HepG2 (cell line): ENCODE data around the gene CELSR2. TPM values are rescaled to one million over a fixed set of nuclear protein-coding genes. Genes with fewer than 3 reads are reported as not detected.
A peak's percentile ranks its signal among the peaks of the same experiment; 100 is the strongest.

Experiments
- BORCS8-MEF2B ChIP-seq: sonication (generic); formaldehyde crosslinking; IDR thresholded peaks from 2 replicates; pipeline ENCODE4 v1.8.0; 2022; ENCODE audit warnings: mild to moderate bottlenecking, missing genetic modification reagents
- CREM ChIP-seq, 2 experiments: sonication (generic) in 1 of 2; formaldehyde crosslinking in 1 of 2; IDR thresholded peaks; 2 replicates each; pipeline versions ENCODE4 v1.4.0 to v1.6.1; 2016 to 2020; ENCODE audit warnings: antibody characterized with exemption in 1 of 2, mild to moderate bottlenecking in 1 of 2, missing genetic modification reagents in 1 of 2
- DRAP1 ChIP-seq: IDR thresholded peaks from 2 replicates; pipeline ENCODE4 v1.6.1; 2016; ENCODE audit warnings: missing genetic modification reagents, missing compliant biosample characterization
- ELF1 ChIP-seq: sonication (generic); formaldehyde crosslinking; IDR thresholded peaks from 2 replicates; pipeline ENCODE4 v1.4.0; 2020; ENCODE audit warnings: missing genetic modification reagents
- IKZF5 ChIP-seq: IDR thresholded peaks from 2 replicates; pipeline ENCODE4 v1.6.1; 2018; ENCODE audit warnings: missing genetic modification reagents, mild to moderate bottlenecking, missing compliant biosample characterization
- KDM4B ChIP-seq: sonication (generic); formaldehyde crosslinking; IDR thresholded peaks from 2 replicates; pipeline ENCODE4 v1.4.0; 2020; ENCODE audit warnings: missing genetic modification reagents
- KMT2A ChIP-seq: sonication (generic); formaldehyde crosslinking; IDR thresholded peaks from 2 replicates; pipeline ENCODE4 v1.4.0; 2020; ENCODE audit warnings: missing genetic modification reagents
- KMT2B ChIP-seq: IDR thresholded peaks from 2 replicates; pipeline ENCODE4 v1.6.1; 2016; ENCODE audit warnings: missing genetic modification reagents, missing compliant biosample characterization
- MEF2D ChIP-seq: sonication (generic); formaldehyde crosslinking; IDR thresholded peaks from 2 replicates; pipeline ENCODE4 v1.5.1; 2020; ENCODE audit warnings: mild to moderate bottlenecking, missing genetic modification reagents
- MYPOP ChIP-seq: sonication (generic); formaldehyde crosslinking; IDR thresholded peaks from 2 replicates; pipeline ENCODE4 v1.8.1; 2023; ENCODE audit warnings: mild to moderate bottlenecking, moderate library complexity, missing genetic modification reagents
- NFYC ChIP-seq: IDR thresholded peaks from 2 replicates; pipeline ENCODE4 v1.6.1; 2016; ENCODE audit warnings: missing genetic modification reagents, missing compliant biosample characterization
- PCBP1 ChIP-seq: fragments of 200-400 bp; formaldehyde crosslinking; IDR thresholded peaks from 2 replicates; pipeline ENCODE4 v1.6.1; 2017; ENCODE audit warnings: mild to moderate bottlenecking, low read depth, low read length, borderline replicate concordance
- SAFB2 ChIP-seq: sonication (generic); formaldehyde crosslinking; IDR thresholded peaks from 2 replicates; pipeline ENCODE4 v1.5.1; 2020; ENCODE audit warnings: missing genetic modification reagents, low read depth, mild to moderate bottlenecking, borderline replicate concordance
- SETDB1 ChIP-seq: sonication (generic); formaldehyde crosslinking; IDR thresholded peaks from 2 replicates; pipeline ENCODE4 v1.5.1; 2020; ENCODE audit warnings: missing genetic modification reagents, mild to moderate bottlenecking, borderline replicate concordance
- ZFYVE20 ChIP-seq: sonication (generic); formaldehyde crosslinking; IDR thresholded peaks from 2 replicates; pipeline ENCODE4 v1.8.0; 2023; ENCODE audit warnings: low read depth, mild to moderate bottlenecking, moderate library complexity, missing genetic modification reagents, borderline replicate concordance
- ZMAT3 ChIP-seq: sonication (generic); formaldehyde crosslinking; conservative IDR thresholded peaks from 2 replicates; pipeline ENCODE4 v1.7.0; 2021; ENCODE audit warnings: missing genetic modification reagents
- ZNF34 ChIP-seq: sonication (generic); formaldehyde crosslinking; IDR thresholded peaks from 2 replicates; pipeline ENCODE4 v1.4.0; 2020; ENCODE audit warnings: mild to moderate bottlenecking, missing genetic modification reagents, borderline replicate concordance
- ZNF564 ChIP-seq: sonication (generic); formaldehyde crosslinking; IDR thresholded peaks from 2 replicates; pipeline ENCODE4 v1.8.1; 2023; ENCODE audit warnings: mild to moderate bottlenecking, missing genetic modification reagents
- polyA plus RNA-seq, 8 experiments: library from polyadenylated mRNA; depleted of rRNA in 3 of 8; stranded (reverse) in 7 of 8; unstranded in 1 of 8; fragments of >200 nt; fragmentation: Illumina TruSeq in 4 of 8; extraction: Trizol in 4 of 8; gene quantifications; 2 replicates each; pipeline versions ENCODE4 v1.2.1 to v1.2.3, GENCODE V29; 2011 to 2016; ENCODE audit warnings: low read depth in 4 of 8, missing spikeins in 1 of 8, mixed read lengths in 1 of 8; ENCODE audit not compliant: insufficient read depth in 1 of 8
- total RNA-seq, 5 experiments: library from RNA; depleted of rRNA; stranded (reverse); fragments of >200 nt; fragmentation: Illumina TruSeq; extraction: Trizol; gene quantifications; 2 replicates each; pipeline ENCODE4 v1.2.3, GENCODE V29; 2016; ENCODE audit warnings: low read depth in 1 of 5
- TF ChIP-seq, protein P1 (sequence below): sonication (generic); formaldehyde crosslinking; IDR thresholded peaks from 2 replicates; pipeline ENCODE4 v1.8.0; 2022; ENCODE audit warnings: low read depth, missing genetic modification reagents
- TF ChIP-seq, protein P2 (sequence below): sonication (generic); formaldehyde crosslinking; IDR thresholded peaks from 2 replicates; pipeline ENCODE4 v1.9.0; 2022; ENCODE audit warnings: missing genetic modification reagents, mild to moderate bottlenecking, borderline replicate concordance
- TF ChIP-seq, protein P3 (sequence below): sonication (generic); formaldehyde crosslinking; IDR thresholded peaks from 2 replicates; pipeline ENCODE4 v1.4.0; 2020; ENCODE audit warnings: missing genetic modification reagents

Gene CELSR2
- total and polyA plus RNA-seq, 2 of the 13 experiments (the other 11 are each of a cell fraction or from before 2014, with no cell fraction given) = 4.0 to 6.6 TPM

DNA sequence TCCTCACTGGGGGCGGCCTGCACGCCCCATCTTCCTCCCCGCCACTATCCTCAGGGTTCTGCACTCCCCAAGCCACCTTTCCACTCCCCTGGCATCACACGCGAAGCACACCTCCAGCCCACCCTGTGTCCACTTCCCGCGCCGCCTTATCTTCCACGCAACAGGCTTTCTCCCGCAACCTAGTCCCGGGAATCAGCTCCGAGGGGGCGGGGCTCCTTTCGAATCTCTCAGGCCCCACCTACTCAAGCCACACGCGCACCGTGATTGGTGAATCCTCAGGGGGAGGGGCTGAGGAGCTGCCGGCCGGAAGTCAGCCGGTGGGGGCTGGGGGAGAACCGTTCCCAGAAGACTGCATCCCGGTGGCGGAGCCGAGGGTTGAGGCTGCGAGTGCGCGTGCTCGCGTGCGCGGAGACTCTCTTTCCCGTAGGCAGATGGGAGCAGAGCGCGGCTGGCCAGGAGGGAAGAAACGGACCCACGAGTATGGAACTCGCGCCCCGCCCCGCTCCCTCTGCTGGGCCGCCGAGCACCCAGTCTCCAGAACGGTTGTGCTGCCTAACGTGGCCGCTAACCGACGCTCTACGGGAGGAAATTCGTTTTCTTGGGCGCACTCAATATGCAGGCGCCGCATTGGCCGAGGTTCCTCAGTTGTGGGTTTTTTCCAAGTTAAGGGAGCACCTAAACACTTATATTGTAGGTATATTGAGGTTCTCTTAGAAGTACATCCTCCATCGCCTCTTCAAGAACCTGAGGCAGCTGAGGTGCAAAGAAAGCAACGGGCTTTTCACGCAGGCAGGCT is 33.8 kb downstream of the CELSR2 start, which contains the start of gene PSRC1 (continued):
- peak; percentile 81 for TF ChIP-seq IKZF5 (CRISPR knock-in tag)
- TF ChIP-seq KDM4B (CRISPR knock-in tag) = 0 out of 2 replicates have a peak, but pooled peaks have one; percentile 28
- TF ChIP-seq, protein P1, sequence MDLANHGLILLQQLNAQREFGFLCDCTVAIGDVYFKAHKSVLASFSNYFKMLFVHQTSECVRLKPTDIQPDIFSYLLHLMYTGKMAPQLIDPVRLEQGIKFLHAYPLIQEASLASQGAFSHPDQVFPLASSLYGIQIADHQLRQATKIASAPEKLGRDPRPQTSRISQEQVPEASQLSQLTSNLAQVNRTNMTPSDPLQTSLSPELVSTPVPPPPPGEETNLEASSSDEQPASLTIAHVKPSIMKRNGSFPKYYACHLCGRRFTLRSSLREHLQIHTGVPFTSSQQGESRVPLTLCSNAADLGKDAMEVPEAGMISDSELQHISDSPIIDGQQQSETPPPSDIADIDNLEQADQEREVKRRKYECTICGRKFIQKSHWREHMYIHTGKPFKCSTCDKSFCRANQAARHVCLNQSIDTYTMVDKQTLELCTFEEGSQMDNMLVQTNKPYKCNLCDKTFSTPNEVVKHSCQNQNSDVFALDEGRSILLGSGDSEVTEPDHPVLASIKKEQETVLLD (CRISPR knock-in tag) = peak; percentile 94
- TF ChIP-seq ZNF34 (CRISPR knock-in tag) = 0 out of 2 replicates have a peak, but pooled peaks have one; percentile 14
- TF ChIP-seq, protein P2, sequence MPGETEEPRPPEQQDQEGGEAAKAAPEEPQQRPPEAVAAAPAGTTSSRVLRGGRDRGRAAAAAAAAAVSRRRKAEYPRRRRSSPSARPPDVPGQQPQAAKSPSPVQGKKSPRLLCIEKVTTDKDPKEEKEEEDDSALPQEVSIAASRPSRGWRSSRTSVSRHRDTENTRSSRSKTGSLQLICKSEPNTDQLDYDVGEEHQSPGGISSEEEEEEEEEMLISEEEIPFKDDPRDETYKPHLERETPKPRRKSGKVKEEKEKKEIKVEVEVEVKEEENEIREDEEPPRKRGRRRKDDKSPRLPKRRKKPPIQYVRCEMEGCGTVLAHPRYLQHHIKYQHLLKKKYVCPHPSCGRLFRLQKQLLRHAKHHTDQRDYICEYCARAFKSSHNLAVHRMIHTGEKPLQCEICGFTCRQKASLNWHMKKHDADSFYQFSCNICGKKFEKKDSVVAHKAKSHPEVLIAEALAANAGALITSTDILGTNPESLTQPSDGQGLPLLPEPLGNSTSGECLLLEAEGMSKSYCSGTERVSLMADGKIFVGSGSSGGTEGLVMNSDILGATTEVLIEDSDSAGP (CRISPR knock-in tag) = peak; percentile 87; the same call in 1 of the 2 replicates
- TF ChIP-seq KMT2B (CRISPR knock-in tag) = peak; percentile 79
- TF ChIP-seq MYPOP (CRISPR knock-in tag) = peak; percentile 60; the same call in 1 of the 2 replicates
- peak; percentile 84 for TF ChIP-seq KMT2A (CRISPR knock-in tag)
- TF ChIP-seq, protein P3, sequence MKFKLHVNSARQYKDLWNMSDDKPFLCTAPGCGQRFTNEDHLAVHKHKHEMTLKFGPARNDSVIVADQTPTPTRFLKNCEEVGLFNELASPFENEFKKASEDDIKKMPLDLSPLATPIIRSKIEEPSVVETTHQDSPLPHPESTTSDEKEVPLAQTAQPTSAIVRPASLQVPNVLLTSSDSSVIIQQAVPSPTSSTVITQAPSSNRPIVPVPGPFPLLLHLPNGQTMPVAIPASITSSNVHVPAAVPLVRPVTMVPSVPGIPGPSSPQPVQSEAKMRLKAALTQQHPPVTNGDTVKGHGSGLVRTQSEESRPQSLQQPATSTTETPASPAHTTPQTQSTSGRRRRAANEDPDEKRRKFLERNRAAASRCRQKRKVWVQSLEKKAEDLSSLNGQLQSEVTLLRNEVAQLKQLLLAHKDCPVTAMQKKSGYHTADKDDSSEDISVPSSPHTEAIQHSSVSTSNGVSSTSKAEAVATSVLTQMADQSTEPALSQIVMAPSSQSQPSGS (CRISPR knock-in tag) = peak; percentile 13; the same call in 1 of the 2 replicates
- no peak for TF ChIP-seq SETDB1 (CRISPR knock-in tag)
- TF ChIP-seq ZMAT3 = peak; percentile 67; the same call in 1 of the 2 replicates
- 0 out of 2 replicates have a peak, but pooled peaks have one; percentile 37 for TF ChIP-seq CREM (IDR thresholded peaks at IDR 0.05)
- TF ChIP-seq CREM (CRISPR knock-in tag; IDR thresholded peaks at IDR 0.05) = no peak
- TF ChIP-seq SAFB2 = peak; percentile 66; the same call in 1 of the 2 replicates
- peak; percentile 84 for TF ChIP-seq DRAP1
- TF ChIP-seq MEF2D (CRISPR knock-in tag) = peak; percentile 45; the same call in 1 of the 2 replicates
- TF ChIP-seq NFYC (CRISPR knock-in tag) = peak; percentile 78
- peak; percentile 34; the same call in 1 of the 2 replicates for TF ChIP-seq PCBP1
- peak; percentile 93 for TF ChIP-seq BORCS8-MEF2B
- TF ChIP-seq ZFYVE20 (CRISPR knock-in tag) = no peak
- TF ChIP-seq ELF1 (CRISPR knock-in tag) = peak; percentile 88
- TF ChIP-seq ZNF564 = 0 out of 2 replicates have a peak, but pooled peaks have one; percentile 46
